Spleen (tissue), 11 donors: Measurements from ENCODE around the gene DEFB121. TPM values are rescaled to one million over a fixed set of nuclear protein-coding genes. Genes with fewer than 3 reads are reported as not detected.
A peak's percentile ranks its signal among the peaks of the same experiment; 100 is the strongest.
"Not testable (repeated sequence)": the region's sequence is repeated elsewhere in the genome, so short reads cannot be mapped to it uniquely, and the experiment has no call there.

ENCODE experiments used
- DNase-seq: peaks from one replicate; pipeline ENCODE4 v3.0.0-alpha.2; 2020
- H3K27ac ChIP-seq, 8 donors: fragments of 200-600 bp; sonication (generic) in 7 of 8; 1 replicate in 4 of 8; 2 replicates in 4 of 8; pipeline versions ENCODE4 v1.5.0 to v1.8.0; 2016 to 2021; ENCODE audit warnings: inconsistent platforms in 4 of 8, mild to moderate bottlenecking in 4 of 8, moderate library complexity in 1 of 8
- H3K27me3 ChIP-seq, 7 donors: fragments of 200-600 bp; sonication (generic) in 6 of 7; replicated peaks in 1 of 7; 1 replicate in 4 of 7; 2 replicates in 3 of 7; pipeline versions ENCODE4 v1.5.0 to v1.8.0; 2016 to 2021; ENCODE audit warnings: inconsistent platforms in 3 of 7, mild to moderate bottlenecking in 1 of 7
- H3K36me3 ChIP-seq, 6 donors: fragments of 200-600 bp; sonication (generic) in 5 of 6; 1 replicate in 4 of 6; 2 replicates in 2 of 6; pipeline versions ENCODE4 v1.5.0 to v1.8.0; 2016 to 2021; ENCODE audit warnings: inconsistent platforms in 2 of 6
- H3K4me1 ChIP-seq, 6 donors: fragments of 200-600 bp; sonication (generic) in 5 of 6; 1 replicate in 3 of 6; 2 replicates in 3 of 6; pipeline versions ENCODE4 v1.5.0 to v1.8.0; 2016 to 2021; ENCODE audit warnings: inconsistent platforms in 3 of 6
- H3K4me3 ChIP-seq, 8 donors: fragments of 200-600 bp; sonication (generic) in 7 of 8; 1 replicate in 4 of 8; 2 replicates in 4 of 8; pipeline versions ENCODE4 v1.5.0 to v1.8.0; 2016 to 2021; ENCODE audit warnings: inconsistent platforms in 4 of 8, mild to moderate bottlenecking in 4 of 8, moderate library complexity in 2 of 8
- H3K9me3 ChIP-seq, 8 donors: fragments of 200-600 bp; sonication (generic) in 7 of 8; 1 replicate in 4 of 8; 2 replicates in 4 of 8; pipeline versions ENCODE4 v1.5.0 to v1.8.0; 2016 to 2021; ENCODE audit warnings: inconsistent platforms in 4 of 8
- CTCF ChIP-seq, 11 experiments: fragments of 200-600 bp in 7 of 11; fragments of 450-650 bp in 4 of 11; sonication (generic) in 4 of 11; IDR thresholded peaks in 8 of 11; conservative IDR thresholded peaks in 3 of 11; 1 replicate in 7 of 11; 2 replicates in 4 of 11; pipeline versions ENCODE4 v1.4.0 to v1.8.0; 2016 to 2021; ENCODE audit warnings: antibody characterized with exemption in 11 of 11, inconsistent platforms in 4 of 11, mild to moderate bottlenecking in 1 of 11
- POLR2A ChIP-seq, 3 donors: fragments of 450-650 bp; IDR thresholded peaks; one replicate each; pipeline ENCODE4 v1.5.1; 2017; ENCODE audit warnings: antibody characterized with exemption in 3 of 3, mild to moderate bottlenecking in 1 of 3
- POLR2AphosphoS5 ChIP-seq, 3 donors: sonication (generic); formaldehyde crosslinking; IDR thresholded peaks; one replicate each; pipeline ENCODE4 v1.5.1; 2017; ENCODE audit warnings: antibody characterized with exemption in 3 of 3
- WGBS, 5 donors: extraction: QIAGEN DNeasy Blood & Tissue Kit in 3 of 5; methylation state at CpG; one replicate each; pipeline versions ENCODE4 v1.1.5 to v1.1.7; 2013 to 2018; 5-methylcytosine and 5-hydroxymethylcytosine counted together
- intact Hi-C: fragments of 100-400 bp; cut with DNase I; formaldehyde crosslinking; loops from one replicate; pipeline ENCODE4 v1.15.0; 2023; ENCODE audit warnings: low total_unique reads
- polyA plus RNA-seq, 3 donors: library from polyadenylated mRNA; stranded (reverse); fragments of 200-250 nt; gene quantifications; one replicate each; pipeline ENCODE4 v1.2.1, GENCODE V29; 2013
- total RNA-seq, 7 donors: library from RNA; depleted of rRNA in 3 of 7; stranded (reverse); fragments of >200 nt in 3 of 7; fragmentation: NEBNext Ultra II Directional in 4 of 7; extraction: Animal tissue kit (Norgen Biotek cat#: 25700) in 4 of 7; gene quantifications; one replicate each; pipeline versions ENCODE4 v1.1.0 to v1.2.1, GENCODE V29; 2016 to 2021
- donor health status: healthy with polysubstance abuse.
- donor health status: DM: no; HTN: no; CAD: no; lungs with moderate emphysema.
- donor health status: DM: no; HTN: no; CAD: no.
- donor health status: Bipolar disorder and iron deficiency.
- donor health status: healthy.
- donor health status: DM: no; HTN: no; CAD: no.
- donor health status: DM: yes; HTN: yes; CAD: no.

DEFB121 gene
- total and polyA plus RNA-seq, 10 donors = not detected

DNA sequence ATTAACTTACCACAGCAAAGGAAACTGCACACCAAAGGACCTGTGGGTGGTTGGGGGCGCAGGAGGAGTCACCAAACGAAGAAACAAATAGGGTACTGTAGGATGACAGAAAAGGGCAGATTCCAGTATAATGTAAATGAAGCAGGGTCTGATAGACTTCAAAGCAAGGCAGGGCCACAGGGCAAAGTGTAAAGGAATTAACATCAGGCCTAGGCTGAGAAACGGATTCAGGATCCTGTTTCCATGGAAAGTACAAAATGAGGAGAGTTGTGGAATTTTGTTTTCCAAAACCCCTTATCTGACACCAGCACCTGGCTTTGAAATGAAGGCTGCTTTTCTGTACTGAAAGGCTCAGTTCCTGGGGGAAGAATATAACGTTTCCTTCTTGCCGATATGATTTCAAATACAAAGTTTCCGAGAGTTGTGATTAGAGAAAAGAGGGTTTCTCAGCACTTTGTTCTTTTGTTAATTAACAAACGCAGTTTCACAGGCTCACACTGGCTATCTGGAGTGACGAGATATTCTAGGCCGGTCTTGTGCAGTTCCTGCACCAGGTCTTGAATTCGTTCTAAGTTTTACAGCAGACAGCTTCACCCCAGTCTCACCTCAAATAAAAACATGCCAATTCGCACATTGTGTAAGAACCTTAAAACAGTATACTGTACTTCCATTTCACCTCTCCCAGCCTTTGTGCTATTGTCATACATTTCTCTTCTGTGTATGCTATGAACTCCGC, 40.2 kb upstream of the DEFB121 start:
- no peak for TF ChIP-seq CTCF (IDR thresholded peaks at IDR 0.05 in 8 of 11, conservative IDR thresholded peaks at IDR 0.05 in 3 of 11)
- no peak for TF ChIP-seq POLR2A (IDR thresholded peaks at IDR 0.05)
- no peak for TF ChIP-seq POLR2AphosphoS5 (IDR thresholded peaks at IDR 0.05)
- no peaks in the 10 kb centered on the region for H3K9me3 ChIP-seq
- no peak overlapping the region for H3K27ac ChIP-seq
- no peaks in the 10 kb centered on the region for H3K36me3 ChIP-seq
- DNase-seq = no peak
- WGBS, 5 donors = 72 to 78% (median 74%) methylated on average over 12 of the region's 12 CpGs
- intact Hi-C loops = no loop called here
- no peaks in the 10 kb centered on the region for H3K4me1 ChIP-seq
- H3K4me3 ChIP-seq = no peak overlapping the region
- peaks cover 0 to 14% (median 0%) of the 10 kb centered on the region in 7 donors for H3K27me3 ChIP-seq

GRCh38 chr20:31440012-31440659, 34.1 kb upstream of the DEFB121 start, which contains the start of gene DEFB123:
Gene DEFB123 (plus strand): TSS chr20:31440632. CDS start chr20:31440699, 67 bp downstream.
- Histone ChIP-seq H3K27me3 (peaks cover 0 to 31% (median 0%) of the 10 kb centered on the region in 7 donors), H3K4me3 (no peak within 1 kb of the TSS)
- TF ChIP-seq POLR2A (IDR thresholded peaks at IDR 0.05) (no peak), CTCF (IDR thresholded peaks at IDR 0.05 in 8 of 11, conservative IDR thresholded peaks at IDR 0.05 in 3 of 11) (no peak)

GRCh38 chr20:31430568-31431115, 24.6 kb upstream of the DEFB121 start:
- TF ChIP-seq POLR2A (IDR thresholded peaks at IDR 0.05) = no peak
- TF ChIP-seq CTCF (IDR thresholded peaks at IDR 0.05 in 8 of 11, conservative IDR thresholded peaks at IDR 0.05 in 3 of 11) = no peak
- no peak for TF ChIP-seq POLR2AphosphoS5 (IDR thresholded peaks at IDR 0.05)

More at GRCh38 chr20:31440012-31440659, 34.1 kb upstream of the DEFB121 start, which contains the start of gene DEFB123:
- Histone ChIP-seq H3K4me1 (no peaks in the 10 kb centered on the region), H3K9me3 (no peaks in the 10 kb centered on the region), H3K36me3 (no peaks in the 10 kb centered on the region), H3K27ac (no peak within 1 kb of the TSS)
- intact Hi-C loops = no loop called here
- WGBS, 5 donors = 79 to 82% (median 81%) methylated on average over 16 of the region's 16 CpGs
- DNase-seq = no peak

DNA sequence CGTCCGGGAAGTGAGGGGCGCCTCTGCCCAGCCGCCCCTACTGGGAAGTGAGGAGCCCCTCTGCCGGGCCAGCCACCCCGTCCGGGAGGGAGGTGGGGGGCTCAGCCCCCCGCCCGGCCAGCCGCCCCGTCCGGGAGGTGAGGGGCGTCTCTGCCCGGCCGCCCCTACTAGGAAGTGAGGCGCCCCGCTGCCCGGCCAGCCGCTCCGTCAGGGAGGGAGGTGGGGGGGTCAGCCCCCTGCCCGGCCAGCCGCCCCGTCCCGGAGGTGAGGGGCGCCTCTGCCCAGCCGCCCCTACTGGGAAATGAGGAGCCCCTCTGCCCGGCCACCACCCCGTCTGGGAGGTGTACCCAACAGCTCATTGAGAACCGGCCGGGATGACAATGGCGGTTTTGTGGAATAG, 21.6 kb upstream of the DEFB121 start:
- H3K9me3 ChIP-seq = peaks cover 0 to 11% (median 0%) of the 10 kb centered on the region in 8 donors
- H3K4me1 ChIP-seq, H3K27ac ChIP-seq, H3K4me3 ChIP-seq, H3K36me3 ChIP-seq, DNase-seq, intact Hi-C loops, H3K27me3 ChIP-seq: not testable (repeated sequence)
- 91 to 98% (median 93%) methylated on average over 7 to 31 of the region's 31 CpGs for whole genome bisulfite sequencing, 5 donors

More at GRCh38 chr20:31430568-31431115, 24.6 kb upstream of the DEFB121 start:
- no peaks in the 10 kb centered on the region for H3K36me3 ChIP-seq
- 59 to 77% (median 63%) methylated on average over 4 of the region's 4 CpGs for WGBS, 5 donors
- intact Hi-C loops = no loop called here
- H3K4me1 ChIP-seq = peaks cover 0 to 4% (median 0%) of the 10 kb centered on the region in 6 donors
- H3K4me3 ChIP-seq = no peak overlapping the region
- peak overlapping the region in 5 of 8 donors; percentile 27 to 64 (median 40) for H3K27ac ChIP-seq
- DNase-seq = no peak
- H3K27me3 ChIP-seq = peaks cover 0 to 4% (median 0%) of the 10 kb centered on the region in 7 donors
- peaks cover 0 to 11% (median 0%) of the 10 kb centered on the region in 8 donors for H3K9me3 ChIP-seq

DNA sequence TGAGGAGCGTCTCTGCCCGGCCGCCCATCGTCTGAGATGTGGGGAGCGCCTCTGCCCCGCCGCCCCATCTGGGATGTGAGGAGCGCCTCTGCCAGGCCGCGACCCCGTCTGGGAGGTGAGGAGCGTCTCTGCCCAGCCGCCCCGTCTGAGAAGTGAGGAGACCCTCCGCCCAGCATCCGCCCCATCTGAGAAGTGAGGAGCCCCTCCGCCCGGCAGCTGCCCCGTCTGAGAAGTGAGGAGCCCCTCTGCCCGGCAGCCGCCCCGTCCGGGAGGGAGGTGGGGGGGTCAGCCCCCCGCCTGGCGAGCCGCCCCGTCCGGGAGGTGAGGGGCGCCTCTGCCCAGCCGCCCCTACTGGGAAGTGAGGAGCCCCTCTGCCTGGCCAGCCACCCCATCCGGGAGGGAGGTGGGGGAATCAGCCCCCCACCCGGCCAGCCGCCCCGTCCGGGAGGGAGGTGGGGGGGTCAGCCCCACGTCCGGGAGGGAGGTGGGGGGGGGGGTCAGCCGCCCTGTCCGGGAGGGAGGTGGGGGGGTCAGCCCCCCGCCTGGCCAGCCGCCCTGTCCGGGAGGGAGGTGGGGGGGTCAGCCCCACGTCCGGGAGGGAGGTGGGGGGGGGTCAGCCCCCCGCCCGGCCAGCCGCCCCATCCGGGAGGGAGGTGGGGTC, 21.0 kb upstream of the DEFB121 start:
- 91 to 98% (median 95%) methylated on average over 6 to 45 of the region's 48 CpGs; no CpG with 5 or more reads in 1 of the 5 donors for WGBS, 5 donors
- H3K27ac ChIP-seq, H3K4me1 ChIP-seq, H3K4me3 ChIP-seq, DNase-seq, H3K27me3 ChIP-seq, H3K36me3 ChIP-seq, intact Hi-C loops: not testable (repeated sequence)
- peaks cover 0 to 11% (median 0%) of the 10 kb centered on the region in 8 donors for H3K9me3 ChIP-seq
